H9 (cell line): ENCODE measurements around the gene LRIT1. TPM values are rescaled to one million over a fixed set of nuclear protein-coding genes. Genes with fewer than 3 reads are reported as not detected.

ENCODE experiments used
- DNase-seq: peaks from one replicate; pipeline ENCODE4 v3.0.0-alpha.2; 2017
- H2AFZ ChIP-seq: one replicate; pipeline ENCODE4 v1.6.1; 2013; ENCODE audit warnings: mild to moderate bottlenecking, low read length, control low read depth, moderate library complexity
- H2AK5ac ChIP-seq: 2 replicates; pipeline ENCODE4 v1.6.1; 2013; ENCODE audit warnings: low read length, control low read depth, mixed read lengths; ENCODE audit not compliant: insufficient read length
- H2BK120ac ChIP-seq: one replicate; pipeline ENCODE4 v1.6.1; 2013; ENCODE audit warnings: low read depth, mild to moderate bottlenecking, low read length, control low read depth, inconsistent platforms; ENCODE audit not compliant: poor library complexity, severe bottlenecking
- H2BK12ac ChIP-seq: 2 replicates; pipeline ENCODE4 v1.6.1; 2013; ENCODE audit warnings: low read length, control low read depth, mixed read lengths, low read depth; ENCODE audit not compliant: insufficient read length
- H2BK15ac ChIP-seq: 2 replicates; pipeline ENCODE4 v1.6.1; 2013; ENCODE audit warnings: low read depth, low read length, control low read depth
- H2BK20ac ChIP-seq: one replicate; pipeline ENCODE4 v1.6.1; 2013; ENCODE audit warnings: low read depth, mild to moderate bottlenecking, low read length, control low read depth, inconsistent platforms; ENCODE audit not compliant: poor library complexity, severe bottlenecking
- H2BK5ac ChIP-seq: 2 replicates; pipeline ENCODE4 v1.6.1; 2013; ENCODE audit warnings: low read length, control low read depth, mixed read lengths; ENCODE audit not compliant: insufficient read length
- H3K14ac ChIP-seq: 2 replicates; pipeline ENCODE4 v1.6.1; 2013; ENCODE audit warnings: low read length, control low read depth; ENCODE audit not compliant: insufficient read depth
- H3K18ac ChIP-seq: 2 replicates; pipeline ENCODE4 v1.6.1; 2013; ENCODE audit warnings: low read depth, mild to moderate bottlenecking, mixed read lengths, low read length, control low read depth; ENCODE audit not compliant: insufficient read length
- H3K23ac ChIP-seq: 2 replicates; pipeline ENCODE4 v1.6.1; 2013; ENCODE audit warnings: low read length, control low read depth, mixed read lengths, low read depth; ENCODE audit not compliant: insufficient read length
- H3K23me2 ChIP-seq: 2 replicates; pipeline ENCODE4 v1.6.1; 2013; ENCODE audit warnings: low read depth, mild to moderate bottlenecking, mixed read lengths, low read length, control low read depth; ENCODE audit not compliant: insufficient read length, poor library complexity, severe bottlenecking
- H3K27ac ChIP-seq: 2 replicates; pipeline ENCODE4 v1.5.1; 2013; ENCODE audit warnings: low read length, control low read depth, mixed read lengths, low read depth; ENCODE audit not compliant: insufficient read length
- H3K27me3 ChIP-seq: 2 replicates; pipeline ENCODE4 v1.6.1; 2013; ENCODE audit warnings: low read length, control low read depth, inconsistent platforms; ENCODE audit not compliant: insufficient read depth
- H3K4ac ChIP-seq: 2 replicates; pipeline ENCODE4 v1.6.1; 2013; ENCODE audit warnings: low read depth, mild to moderate bottlenecking, control low read depth, inconsistent platforms, low read length, moderate library complexity
- H3K4me1 ChIP-seq: 2 replicates; pipeline ENCODE4 v1.6.1; 2013; ENCODE audit warnings: low read length, control low read depth, inconsistent platforms; ENCODE audit not compliant: insufficient read depth
- H3K4me2 ChIP-seq: 2 replicates; pipeline ENCODE4 v1.6.1; 2013; ENCODE audit warnings: low read length, control low read depth, mixed read lengths; ENCODE audit not compliant: insufficient read length, insufficient read depth
- H3K56ac ChIP-seq: 2 replicates; pipeline ENCODE4 v1.6.1; 2013; ENCODE audit warnings: low read depth, mild to moderate bottlenecking, mixed read lengths, low read length, control low read depth; ENCODE audit not compliant: insufficient read length
- H3K79me1 ChIP-seq: 2 replicates; pipeline ENCODE4 v1.6.1; 2013; ENCODE audit warnings: low read depth, mild to moderate bottlenecking, moderate library complexity, low read length, control low read depth, inconsistent platforms; ENCODE audit not compliant: insufficient read depth, poor library complexity, severe bottlenecking
- H3K79me2 ChIP-seq: 2 replicates; pipeline ENCODE4 v1.6.1; 2013; ENCODE audit warnings: low read length, control low read depth, inconsistent platforms; ENCODE audit not compliant: insufficient read depth
- H3K9ac ChIP-seq: 2 replicates; pipeline ENCODE4 v1.6.1; 2013; ENCODE audit warnings: low read length, control low read depth, mixed read lengths; ENCODE audit not compliant: insufficient read length; ENCODE audit errors: extremely low read depth
- H3K9me3 ChIP-seq: one replicate; pipeline ENCODE4 v1.6.1; 2013; ENCODE audit warnings: low read depth, low read length, inconsistent platforms; ENCODE audit not compliant: control insufficient read depth
- H3T11ph ChIP-seq: one replicate; pipeline ENCODE4 v1.6.1; 2013; ENCODE audit warnings: mild to moderate bottlenecking, low read length, control low read depth, inconsistent platforms
- H4K20me1 ChIP-seq: one replicate; pipeline ENCODE4 v1.6.1; 2013; ENCODE audit not compliant: control insufficient read depth, insufficient read length, insufficient read depth
- H4K5ac ChIP-seq: 2 replicates; pipeline ENCODE4 v1.6.1; 2013; ENCODE audit warnings: low read depth, mild to moderate bottlenecking, mixed read lengths, low read length, control low read depth; ENCODE audit not compliant: insufficient read length
- H4K8ac ChIP-seq: replicated peaks from 2 replicates; pipeline ENCODE4 v1.6.1; 2013; ENCODE audit warnings: low read length, control low read depth, mixed read lengths, low read depth; ENCODE audit not compliant: insufficient read length
- H4K91ac ChIP-seq: 2 replicates; pipeline ENCODE4 v1.6.1; 2013; ENCODE audit warnings: low read depth, mild to moderate bottlenecking, moderate library complexity, mixed read lengths, low read length, control low read depth; ENCODE audit not compliant: insufficient read length
- H3K27ac Mint-ChIP-seq, 3 experiments: 2 replicates in 2 of 3; 3 replicates in 1 of 3; pipeline ENCODE4 v1.8.0; 2020 to 2021; ENCODE audit warnings: mixed read lengths in 3 of 3, mild to moderate bottlenecking in 1 of 3, moderate library complexity in 1 of 3
- H3K27me3 Mint-ChIP-seq: 2 replicates; pipeline ENCODE4 v1.8.0; 2021; ENCODE audit warnings: low read depth, mild to moderate bottlenecking, moderate library complexity, mixed read lengths
- H3K36me3 Mint-ChIP-seq, 3 experiments: 2 replicates in 2 of 3; 3 replicates in 1 of 3; pipeline ENCODE4 v1.8.0; 2020 to 2021; ENCODE audit warnings: low read depth in 3 of 3, mixed read lengths in 3 of 3; ENCODE audit not compliant: insufficient read depth in 1 of 3
- H3K4me1 Mint-ChIP-seq, 2 experiments: 2 replicates each; pipeline ENCODE4 v1.8.0; 2020; ENCODE audit warnings: mixed read lengths in 2 of 2
- H3K4me3 Mint-ChIP-seq, 2 experiments: 2 replicates in 1 of 2; 3 replicates in 1 of 2; pipeline ENCODE4 v1.8.0; 2020 to 2021; ENCODE audit warnings: mild to moderate bottlenecking in 2 of 2, mixed read lengths in 2 of 2, moderate library complexity in 1 of 2
- H3K9me3 Mint-ChIP-seq, 2 experiments: 2 replicates in 1 of 2; 3 replicates in 1 of 2; pipeline ENCODE4 v1.8.0; 2020; ENCODE audit warnings: mild to moderate bottlenecking in 2 of 2, mixed read lengths in 2 of 2, moderate library complexity in 1 of 2
- WGBS: extraction: QIAGEN DNeasy Blood & Tissue Kit; methylation state at CpG from one replicate; pipeline ENCODE4 v1.1.7; 2013; ENCODE audit warnings: missing lambda C conversion rate, low lambda C conversion rate, mixed read lengths; ENCODE audit not compliant: insufficient read length; ENCODE audit errors: extremely low coverage; 5-methylcytosine and 5-hydroxymethylcytosine counted together
- total RNA-seq: library from RNA; stranded (reverse); gene quantifications from 2 replicates; pipeline ENCODE4 v1.2.1, GENCODE V29; 2021
- TF ChIP-seq, protein P1 (sequence below): fragments of 200-600 bp; sonication (generic); conservative IDR thresholded peaks from 3 replicates; pipeline ENCODE4 v1.8.0; 2021; ENCODE audit warnings: antibody characterized with exemption, mild to moderate bottlenecking

The LRIT1 gene
- total RNA-seq, 1 experiment from 2014 or later = not detected

- Mint-ChIP-seq H3K36me3 (peaks cover 0 to 2% (median 0%) of the 10 kb centered on the region in 3 experiments; a peak in 2 of 7 replicates), H3K4me1 (no peaks in the 10 kb centered on the region), H3K27me3 (peaks cover 7% of the 10 kb centered on the region), H3K9me3 (no peaks in the 10 kb centered on the region), H3K4me3 (no peak overlapping the region), H3K27ac (no peak overlapping the region)
- H3K23me2 ChIP-seq = no peaks in the 10 kb centered on the region
- H3K56ac ChIP-seq = no peak overlapping the region
- H3K14ac ChIP-seq = no peak overlapping the region; the same call in 1 of the 2 replicates
- no peak overlapping the region for H2BK12ac ChIP-seq
- no peak overlapping the region for H3K4me2 ChIP-seq
- H2BK15ac ChIP-seq = no peak overlapping the region
- no peak overlapping the region for H3T11ph ChIP-seq
- H4K20me1 ChIP-seq = no peaks in the 10 kb centered on the region
- H3K23ac ChIP-seq = no peak overlapping the region
- H2BK20ac ChIP-seq = no peak overlapping the region
- DNase-seq = no peak
- H2AFZ ChIP-seq = no peak overlapping the region
- no peaks in the 10 kb centered on the region for H3K9me3 ChIP-seq
- H4K8ac ChIP-seq = no peak overlapping the region
- no peaks in the 10 kb centered on the region for H3K27me3 ChIP-seq
- H3K79me1 ChIP-seq = no peaks in the 10 kb centered on the region
- no peak overlapping the region for H3K18ac ChIP-seq
- H3K9ac ChIP-seq = no peak overlapping the region
- no peak overlapping the region for H4K91ac ChIP-seq
- no peaks in the 10 kb centered on the region for H3K4me1 ChIP-seq
- no peaks in the 10 kb centered on the region for H3K79me2 ChIP-seq
- H3K4ac ChIP-seq = no peak overlapping the region
- no peak overlapping the region for H2AK5ac ChIP-seq
- no peak overlapping the region for H4K5ac ChIP-seq
- TF ChIP-seq, protein P1, sequence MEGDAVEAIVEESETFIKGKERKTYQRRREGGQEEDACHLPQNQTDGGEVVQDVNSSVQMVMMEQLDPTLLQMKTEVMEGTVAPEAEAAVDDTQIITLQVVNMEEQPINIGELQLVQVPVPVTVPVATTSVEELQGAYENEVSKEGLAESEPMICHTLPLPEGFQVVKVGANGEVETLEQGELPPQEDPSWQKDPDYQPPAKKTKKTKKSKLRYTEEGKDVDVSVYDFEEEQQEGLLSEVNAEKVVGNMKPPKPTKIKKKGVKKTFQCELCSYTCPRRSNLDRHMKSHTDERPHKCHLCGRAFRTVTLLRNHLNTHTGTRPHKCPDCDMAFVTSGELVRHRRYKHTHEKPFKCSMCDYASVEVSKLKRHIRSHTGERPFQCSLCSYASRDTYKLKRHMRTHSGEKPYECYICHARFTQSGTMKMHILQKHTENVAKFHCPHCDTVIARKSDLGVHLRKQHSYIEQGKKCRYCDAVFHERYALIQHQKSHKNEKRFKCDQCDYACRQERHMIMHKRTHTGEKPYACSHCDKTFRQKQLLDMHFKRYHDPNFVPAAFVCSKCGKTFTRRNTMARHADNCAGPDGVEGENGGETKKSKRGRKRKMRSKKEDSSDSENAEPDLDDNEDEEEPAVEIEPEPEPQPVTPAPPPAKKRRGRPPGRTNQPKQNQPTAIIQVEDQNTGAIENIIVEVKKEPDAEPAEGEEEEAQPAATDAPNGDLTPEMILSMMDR = no peak
- WGBS = no CpG with 5 or more reads among the region's 11 CpGs
- H3K27ac ChIP-seq = no peak overlapping the region
- H2BK5ac ChIP-seq = no peak overlapping the region
- no peak overlapping the region for H2BK120ac ChIP-seq
Observed at GRCh38 chr10:84201682-84202081, 39.7 kb downstream of the LRIT1 start.
